Erythroblast (primary cell): ENCODE data around the gene CORO1C.

Experiments used
- GATA1 ChIP-seq: IDR thresholded peaks from 2 replicates; pipeline ENCODE4 v1.6.1; 2011; ENCODE audit warnings: low read depth, mild to moderate bottlenecking, control low read depth, low read length, moderate library complexity
- POLR2A ChIP-seq: IDR thresholded peaks from 2 replicates; pipeline ENCODE4 v1.6.1; 2011; ENCODE audit warnings: mild to moderate bottlenecking, low read length

DNA sequence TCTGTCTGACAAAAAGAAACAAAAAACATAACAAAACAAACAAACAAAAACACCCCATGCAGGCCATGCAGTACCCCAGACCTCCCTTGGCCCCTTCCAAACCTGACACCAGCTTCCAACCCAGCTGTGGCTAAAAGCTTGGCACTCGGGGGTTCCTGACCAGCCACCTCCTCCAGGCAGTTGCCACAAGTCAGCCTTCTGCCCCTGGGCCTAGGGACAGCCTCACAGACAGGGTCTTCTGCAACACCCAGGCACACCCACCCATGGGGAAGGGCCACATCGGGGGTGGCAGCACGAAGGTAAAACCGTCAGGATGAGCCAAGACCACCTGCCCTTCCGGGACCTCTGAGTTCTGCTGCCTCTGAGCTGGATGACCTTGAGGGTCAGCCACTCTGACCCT is 122.7 kb downstream of the CORO1C start:
- TF ChIP-seq POLR2A (no peak), GATA1 (no peak)
